H1 (cell line): ENCODE data around the gene PUS3. TPM values are rescaled to one million over a fixed set of nuclear protein-coding genes. Genes with fewer than 3 reads are reported as not detected.

Experiments
- ASH2L ChIP-seq: fragments of 200-600, 300-600 bp; sonication (generic); IDR thresholded peaks from one replicate; pipeline ENCODE4 v1.7.1; 2017; ENCODE audit warnings: low read length
- SP4 ChIP-seq: IDR thresholded peaks from 2 replicates; pipeline ENCODE4 v1.6.1; 2012; ENCODE audit warnings: low read length, inconsistent platforms
- polyA plus RNA-seq, 7 experiments: library from polyadenylated mRNA; depleted of rRNA in 3 of 7; stranded (reverse) in 5 of 7; unstranded in 2 of 7; fragments of >200 nt in 5 of 7; fragments of 200-250 nt in 2 of 7; gene quantifications; 1 replicate in 5 of 7; 2 replicates in 1 of 7; 4 replicates in 1 of 7; pipeline versions ENCODE4 v1.2.1 to v1.2.3, GENCODE V29; 2011 to 2013; ENCODE audit warnings: missing spikeins in 2 of 7, mixed read lengths in 2 of 7
- total RNA-seq: library from RNA; stranded (reverse); fragmentation: NEBNext Ultra II Directional; extraction: Animal tissue kit (Norgen Biotek cat#: 25700); gene quantifications from 2 replicates; pipeline ENCODE4 v1.2.1, GENCODE V29; 2021
- TF ChIP-seq, protein P1 (sequence below), 3 experiments: IDR thresholded peaks; 1 replicate in 2 of 3; 2 replicates in 1 of 3; pipeline versions ENCODE4 v1.5.1 to v1.6.1; 2011; ENCODE audit warnings: low read length in 3 of 3, mild to moderate bottlenecking in 3 of 3, inconsistent platforms in 2 of 3, low read depth in 1 of 3, moderate library complexity in 1 of 3; ENCODE audit not compliant: insufficient read depth in 1 of 3; ENCODE audit errors: control extremely low read depth in 1 of 3
- TF ChIP-seq, protein P2 (sequence below): IDR thresholded peaks from 2 replicates; pipeline ENCODE4 v1.6.1; 2012; ENCODE audit warnings: low read length, inconsistent platforms

Gene PUS3
- total and polyA plus RNA-seq, 2 of the 8 experiments (the other 6 are each of a cell fraction or from before 2014, with no cell fraction given): 8.7 to 22.6 TPM

DNA sequence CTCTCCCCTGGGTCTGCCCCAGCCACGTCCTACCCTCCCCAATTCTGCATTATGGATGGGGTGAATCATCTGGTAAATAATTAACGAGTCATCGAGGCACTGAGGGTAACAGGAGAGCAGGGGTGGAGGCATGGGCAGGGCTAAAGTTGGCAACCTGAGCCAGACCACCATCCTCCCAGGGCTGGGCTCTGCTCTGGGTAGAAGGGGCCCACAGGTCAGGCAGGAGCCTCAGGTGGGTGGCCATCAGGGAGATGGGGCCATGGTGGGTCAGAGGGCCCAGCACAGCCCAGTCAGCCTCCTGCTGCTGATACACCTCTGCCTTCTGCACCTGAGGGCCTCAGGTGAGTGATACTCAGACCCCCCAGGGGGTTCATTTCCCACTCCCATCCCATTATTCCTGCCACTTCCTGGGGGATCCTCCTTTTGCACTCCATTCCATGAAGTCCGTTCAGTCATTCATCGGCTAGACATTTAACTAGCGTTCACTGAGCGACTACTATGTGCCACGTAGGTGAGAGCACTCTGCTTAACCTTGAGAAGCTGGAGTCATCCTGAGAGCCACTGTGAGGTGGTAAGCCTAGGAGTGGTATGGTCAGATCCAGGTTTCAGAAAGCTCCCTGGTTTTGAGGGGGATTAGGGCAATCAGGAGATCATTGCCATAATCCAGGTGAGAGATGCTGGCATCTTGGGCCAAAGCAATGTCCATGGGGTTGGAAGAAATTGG lies 43.0 kb upstream of the PUS3 start, which contains the start of gene VSIG10L2 (continued):
- TF ChIP-seq, protein P1, sequence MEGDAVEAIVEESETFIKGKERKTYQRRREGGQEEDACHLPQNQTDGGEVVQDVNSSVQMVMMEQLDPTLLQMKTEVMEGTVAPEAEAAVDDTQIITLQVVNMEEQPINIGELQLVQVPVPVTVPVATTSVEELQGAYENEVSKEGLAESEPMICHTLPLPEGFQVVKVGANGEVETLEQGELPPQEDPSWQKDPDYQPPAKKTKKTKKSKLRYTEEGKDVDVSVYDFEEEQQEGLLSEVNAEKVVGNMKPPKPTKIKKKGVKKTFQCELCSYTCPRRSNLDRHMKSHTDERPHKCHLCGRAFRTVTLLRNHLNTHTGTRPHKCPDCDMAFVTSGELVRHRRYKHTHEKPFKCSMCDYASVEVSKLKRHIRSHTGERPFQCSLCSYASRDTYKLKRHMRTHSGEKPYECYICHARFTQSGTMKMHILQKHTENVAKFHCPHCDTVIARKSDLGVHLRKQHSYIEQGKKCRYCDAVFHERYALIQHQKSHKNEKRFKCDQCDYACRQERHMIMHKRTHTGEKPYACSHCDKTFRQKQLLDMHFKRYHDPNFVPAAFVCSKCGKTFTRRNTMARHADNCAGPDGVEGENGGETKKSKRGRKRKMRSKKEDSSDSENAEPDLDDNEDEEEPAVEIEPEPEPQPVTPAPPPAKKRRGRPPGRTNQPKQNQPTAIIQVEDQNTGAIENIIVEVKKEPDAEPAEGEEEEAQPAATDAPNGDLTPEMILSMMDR (IDR thresholded peaks at IDR 0.05; ENCODE audit: control extremely low read depth in 1 of 3, insufficient read depth in 1 of 3, low read depth in 1 of 3, low read length in 3 of 3): no peak
- no peak for TF ChIP-seq ASH2L
- no peak for TF ChIP-seq SP4
- TF ChIP-seq, protein P2, sequence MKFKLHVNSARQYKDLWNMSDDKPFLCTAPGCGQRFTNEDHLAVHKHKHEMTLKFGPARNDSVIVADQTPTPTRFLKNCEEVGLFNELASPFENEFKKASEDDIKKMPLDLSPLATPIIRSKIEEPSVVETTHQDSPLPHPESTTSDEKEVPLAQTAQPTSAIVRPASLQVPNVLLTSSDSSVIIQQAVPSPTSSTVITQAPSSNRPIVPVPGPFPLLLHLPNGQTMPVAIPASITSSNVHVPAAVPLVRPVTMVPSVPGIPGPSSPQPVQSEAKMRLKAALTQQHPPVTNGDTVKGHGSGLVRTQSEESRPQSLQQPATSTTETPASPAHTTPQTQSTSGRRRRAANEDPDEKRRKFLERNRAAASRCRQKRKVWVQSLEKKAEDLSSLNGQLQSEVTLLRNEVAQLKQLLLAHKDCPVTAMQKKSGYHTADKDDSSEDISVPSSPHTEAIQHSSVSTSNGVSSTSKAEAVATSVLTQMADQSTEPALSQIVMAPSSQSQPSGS: no peak
